ENCODE results near the gene LDB3.

- no peak for TF ChIP-seq CTCF (conservative IDR thresholded peaks at IDR 0.05 in 1 of 2, IDR thresholded peaks at IDR 0.05 in 1 of 2; ENCODE audit: extremely low read depth in 1 of 2, insufficient read depth in 1 of 2, low read depth in 1 of 2, low read length in 2 of 2)
- no peak for TF ChIP-seq EZH2 (IDR thresholded peaks at IDR 0.05; ENCODE audit: borderline replicate concordance, low read length)
Measured at GRCh38 chr10:86671985-86672710, 3.8 kb downstream of the LDB3 start.
